ENCODE results near the gene ATRAID.

DNA sequence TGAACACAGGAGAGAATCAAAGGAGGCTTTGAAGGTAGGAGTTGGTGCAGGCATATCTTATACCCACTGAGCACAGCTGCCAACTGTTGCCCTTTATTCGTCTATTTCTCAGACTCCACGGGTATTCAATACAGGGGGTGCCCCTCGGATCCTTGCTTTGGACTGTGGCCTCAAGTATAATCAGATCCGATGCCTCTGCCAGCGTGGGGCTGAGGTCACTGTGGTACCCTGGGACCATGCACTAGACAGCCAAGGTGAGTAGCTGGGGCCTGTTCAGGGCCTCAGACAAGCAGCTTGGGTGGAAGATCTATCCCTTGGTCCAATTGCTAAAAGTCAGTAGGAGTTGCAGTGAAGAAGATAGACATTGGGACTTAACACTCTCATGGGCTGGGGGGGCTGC, 10.6 kb downstream of the ATRAID start:
- no peak for TF ChIP-seq POLR2A (IDR thresholded peaks at IDR 0.05)
- TF ChIP-seq, protein P1, sequence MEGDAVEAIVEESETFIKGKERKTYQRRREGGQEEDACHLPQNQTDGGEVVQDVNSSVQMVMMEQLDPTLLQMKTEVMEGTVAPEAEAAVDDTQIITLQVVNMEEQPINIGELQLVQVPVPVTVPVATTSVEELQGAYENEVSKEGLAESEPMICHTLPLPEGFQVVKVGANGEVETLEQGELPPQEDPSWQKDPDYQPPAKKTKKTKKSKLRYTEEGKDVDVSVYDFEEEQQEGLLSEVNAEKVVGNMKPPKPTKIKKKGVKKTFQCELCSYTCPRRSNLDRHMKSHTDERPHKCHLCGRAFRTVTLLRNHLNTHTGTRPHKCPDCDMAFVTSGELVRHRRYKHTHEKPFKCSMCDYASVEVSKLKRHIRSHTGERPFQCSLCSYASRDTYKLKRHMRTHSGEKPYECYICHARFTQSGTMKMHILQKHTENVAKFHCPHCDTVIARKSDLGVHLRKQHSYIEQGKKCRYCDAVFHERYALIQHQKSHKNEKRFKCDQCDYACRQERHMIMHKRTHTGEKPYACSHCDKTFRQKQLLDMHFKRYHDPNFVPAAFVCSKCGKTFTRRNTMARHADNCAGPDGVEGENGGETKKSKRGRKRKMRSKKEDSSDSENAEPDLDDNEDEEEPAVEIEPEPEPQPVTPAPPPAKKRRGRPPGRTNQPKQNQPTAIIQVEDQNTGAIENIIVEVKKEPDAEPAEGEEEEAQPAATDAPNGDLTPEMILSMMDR (IDR thresholded peaks at IDR 0.05): no peak
- no peak for TF ChIP-seq EP300 (IDR thresholded peaks at IDR 0.05)
